ENCODE results near the gene SCAI. TPM values are rescaled to one million over a fixed set of nuclear protein-coding genes. Genes with fewer than 3 reads are reported as not detected.

SCAI gene
- total RNA-seq: 8.9 and 9.8 TPM in 2 replicates

GRCh38 chr9:125143377-125144090 lies at the start of gene SCAI:
Gene SCAI (minus strand): TSS chr9:125143528. CDS start chr9:125143437, 91 bp downstream.

DNA sequence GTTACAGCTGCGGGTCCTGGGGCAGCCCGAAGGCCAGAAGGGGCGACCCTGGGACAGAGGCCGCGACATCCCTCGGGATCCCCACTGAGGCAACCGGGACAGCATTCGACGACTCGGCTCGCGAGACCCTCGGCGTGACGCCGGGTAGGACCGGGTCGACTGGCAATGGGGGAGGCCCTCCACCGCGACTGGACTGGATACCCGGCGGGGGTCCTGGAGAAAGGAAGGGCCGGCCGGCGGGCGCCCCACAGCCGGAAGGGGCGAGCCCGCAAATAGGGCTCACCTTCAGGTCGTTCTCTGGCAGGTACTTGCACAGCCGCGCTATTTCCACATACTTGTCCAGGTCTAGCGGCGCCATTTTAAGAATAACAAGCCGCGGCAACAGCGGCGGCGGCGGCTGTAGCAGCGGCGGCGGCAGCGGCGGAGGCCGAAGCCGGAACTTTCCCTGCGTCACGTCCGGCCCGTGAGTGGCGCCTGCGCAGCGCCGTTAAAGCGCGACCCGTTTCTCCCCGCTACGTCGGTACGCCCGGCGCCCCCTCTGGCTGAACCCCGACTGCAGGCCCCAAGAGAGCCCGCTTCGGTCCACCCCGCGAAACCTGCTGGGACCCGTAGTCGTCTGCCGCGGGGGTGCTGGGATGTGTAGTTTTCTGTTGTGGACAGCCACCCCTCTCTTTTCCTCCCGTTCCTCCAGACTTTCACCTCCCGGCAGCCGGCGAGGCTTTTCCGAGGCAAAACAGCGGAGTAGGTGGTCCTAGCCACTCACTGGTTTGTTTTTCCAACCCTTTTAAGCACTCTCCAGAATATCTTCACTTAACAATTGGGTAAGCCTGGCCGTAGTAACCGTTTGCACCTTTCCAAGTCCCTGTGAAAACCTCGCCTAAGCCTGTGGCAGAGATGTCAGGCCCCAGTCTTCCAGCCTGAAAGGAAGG lies 46.3 kb upstream of the SCAI start, which contains the start of gene PPP6C:
Gene PPP6C (minus strand): TSS at position 443 of the 929 bp plus-strand sequence. CDS start 85 bp downstream, at position 358.

GRCh38 chr9:124940894-124941678 lies 202.2 kb downstream of the SCAI start, which contains the start of gene GOLGA1:
Gene GOLGA1 (minus strand): TSS chr9:124941083. CDS start chr9:124938711, 2,372 bp downstream.

Other genes with a start within 250 kb of the SCAI start
- gene GOLGA1, start 202.4 kb downstream of the SCAI start, total RNA-seq: 10.4 and 13.6 TPM in 2 replicates
- gene PPP6C, start 46.3 kb upstream of the SCAI start, total RNA-seq: 25.3 and 26.7 TPM in 2 replicates
- gene RABEPK, start 57.0 kb upstream of the SCAI start, total RNA-seq: 28.4 and 32.7 TPM in 2 replicates
- 145 and 162 TPM in 2 replicates for gene HSPA5, start 97.8 kb upstream of the SCAI start, total RNA-seq
- 55.4 and 63.0 TPM in 2 replicates for gene GAPVD1, start 118.3 kb upstream of the SCAI start, total RNA-seq

Data from hair follicle dermal papilla cell (primary cell).